ENCODE data around the gene TMPRSS11B. TPM values are rescaled to one million over a fixed set of nuclear protein-coding genes. Genes with fewer than 3 reads are reported as not detected.

TMPRSS11B gene
- total and polyA plus RNA-seq, 2 donors (not counting 3 experiments of a cell fraction or from before 2014, with no cell fraction given), result not detected

DNA sequence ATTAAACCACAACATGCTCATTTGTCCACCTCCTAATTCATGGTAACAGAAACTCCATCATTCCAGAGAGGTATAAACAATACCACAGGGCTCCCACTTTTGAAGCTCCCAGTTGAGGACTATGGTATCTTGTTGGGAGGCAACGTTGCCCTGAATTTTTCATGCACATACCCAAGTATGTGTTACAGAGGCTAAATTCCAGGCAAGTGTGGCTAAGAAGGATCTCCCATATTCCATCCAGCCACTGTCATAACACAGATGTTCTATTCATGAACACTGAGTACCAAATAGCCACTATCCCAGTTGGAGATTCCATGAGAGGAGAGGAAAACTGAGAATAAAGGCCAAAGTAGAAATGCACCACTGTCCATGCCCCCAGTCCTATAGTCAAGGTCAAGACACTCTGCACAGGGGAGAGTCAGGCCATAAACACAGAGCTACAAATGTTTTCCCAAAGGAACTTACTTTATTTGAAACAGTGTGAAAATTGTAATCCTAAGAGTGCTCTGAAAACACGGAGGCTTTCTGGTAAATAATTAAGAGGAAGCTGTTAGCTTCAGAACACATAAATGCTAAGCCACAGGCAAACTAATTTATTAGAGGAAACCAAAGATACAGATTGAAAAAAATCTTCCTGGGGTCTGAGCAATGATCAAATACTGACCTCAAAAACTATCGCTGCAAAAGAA is 42.4 kb upstream of the TMPRSS11B start:
- DNase-seq (ENCODE audit: low read depth, low spot score), result no peak
- H2AFZ ChIP-seq (ENCODE audit: low read depth, low read length), result no peak overlapping the region
- POLR2A ChIA-PET, result no interaction called here
- intact Hi-C loops (cut with micrococcal nuclease) (no loop called here), dilution Hi-C loops (cut with MboI; ENCODE audit: extremely low pct_ligation_motif_present, low sequenced_read_pairs) (no loop called here)
- no peak overlapping the region for H3K4me2 ChIP-seq (ENCODE audit: insufficient read depth, low read length)
- H3K79me2 ChIP-seq (ENCODE audit: control insufficient read depth, insufficient read depth, low read length), result no peaks in the 10 kb centered on the region
- CTCF ChIA-PET, result interaction anchor here (1.0 to 1.6 kb wide), 2 partner anchors 16 to 88 kb away, joined by 3 to 4 read pairs; no protein-coding TSS in a partner anchor
- FAIRE-seq, result no peak
- H3K27me3 ChIP-seq (ENCODE audit: control insufficient read depth in 2 of 2, insufficient read depth in 2 of 2, low read length in 2 of 2), result peaks cover 0 to 14% of the 10 kb centered on the region in 2 experiments
- H3K9ac ChIP-seq (replicated peaks; ENCODE audit: extremely low read depth, insufficient read depth, low read length), result no peak overlapping the region
- no peak overlapping the region for H3K4me3 ChIP-seq (replicated peaks in 1 of 3; ENCODE audit: insufficient read depth in 1 of 3, low read depth in 1 of 3, low read length in 3 of 3)
- no peaks in the 10 kb centered on the region for H3K4me1 ChIP-seq (ENCODE audit: control insufficient read depth, extremely low read depth, insufficient read depth, low read length)
- H4K20me1 ChIP-seq (replicated peaks; ENCODE audit: control insufficient read depth, extremely low read depth, insufficient read depth, low read length), result no peaks in the 10 kb centered on the region
- H3K9me3 ChIP-seq (replicated peaks; ENCODE audit: control insufficient read depth, insufficient read depth, low read length), result no peaks in the 10 kb centered on the region
- H3K27ac ChIP-seq (ENCODE audit: insufficient read depth, low read depth, low read length), result no peak overlapping the region
- H3K9me1 ChIP-seq (replicated peaks; ENCODE audit: control insufficient read depth, extremely low read depth, insufficient read depth, low read length), result no peaks in the 10 kb centered on the region
- TF ChIP-seq MAX (IDR thresholded peaks at IDR 0.05; ENCODE audit: insufficient read depth, insufficient read length) (no peak), POLR2AphosphoS5 (IDR thresholded peaks at IDR 0.05; ENCODE audit: insufficient read depth, low read depth, low read length) (no peak), MYC (IDR thresholded peaks at IDR 0.05; ENCODE audit: low read depth, low read length) (no peak), GATA2 (IDR thresholded peaks at IDR 0.05; ENCODE audit: insufficient read depth, insufficient read length, low read depth, low read length) (no peak), JUN (IDR thresholded peaks at IDR 0.05; ENCODE audit: borderline replicate concordance, insufficient read depth, insufficient read length, low read depth) (no peak)
- TF ChIP-seq, protein P1, sequence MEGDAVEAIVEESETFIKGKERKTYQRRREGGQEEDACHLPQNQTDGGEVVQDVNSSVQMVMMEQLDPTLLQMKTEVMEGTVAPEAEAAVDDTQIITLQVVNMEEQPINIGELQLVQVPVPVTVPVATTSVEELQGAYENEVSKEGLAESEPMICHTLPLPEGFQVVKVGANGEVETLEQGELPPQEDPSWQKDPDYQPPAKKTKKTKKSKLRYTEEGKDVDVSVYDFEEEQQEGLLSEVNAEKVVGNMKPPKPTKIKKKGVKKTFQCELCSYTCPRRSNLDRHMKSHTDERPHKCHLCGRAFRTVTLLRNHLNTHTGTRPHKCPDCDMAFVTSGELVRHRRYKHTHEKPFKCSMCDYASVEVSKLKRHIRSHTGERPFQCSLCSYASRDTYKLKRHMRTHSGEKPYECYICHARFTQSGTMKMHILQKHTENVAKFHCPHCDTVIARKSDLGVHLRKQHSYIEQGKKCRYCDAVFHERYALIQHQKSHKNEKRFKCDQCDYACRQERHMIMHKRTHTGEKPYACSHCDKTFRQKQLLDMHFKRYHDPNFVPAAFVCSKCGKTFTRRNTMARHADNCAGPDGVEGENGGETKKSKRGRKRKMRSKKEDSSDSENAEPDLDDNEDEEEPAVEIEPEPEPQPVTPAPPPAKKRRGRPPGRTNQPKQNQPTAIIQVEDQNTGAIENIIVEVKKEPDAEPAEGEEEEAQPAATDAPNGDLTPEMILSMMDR (IDR thresholded peaks at IDR 0.05; ENCODE audit: extremely low read depth in 1 of 2, insufficient read depth in 1 of 2, low read depth in 1 of 2, low read length in 2 of 2), result no peak
- no TSS peak for BruUV-seq (replicated peaks)
- H3K36me3 ChIP-seq (ENCODE audit: control insufficient read depth in 2 of 2, extremely low read depth in 1 of 2, insufficient read depth in 2 of 2, low read length in 2 of 2), result no peaks in the 10 kb centered on the region

All from endothelial cell of umbilical vein (primary cell).